ENCODE data around the gene SLC25A48. TPM values are rescaled to one million over a fixed set of nuclear protein-coding genes. Genes with fewer than 3 reads are reported as not detected.

Gene SLC25A48
- total RNA-seq, 1 experiment from 2014 or later, result not detected

DNA sequence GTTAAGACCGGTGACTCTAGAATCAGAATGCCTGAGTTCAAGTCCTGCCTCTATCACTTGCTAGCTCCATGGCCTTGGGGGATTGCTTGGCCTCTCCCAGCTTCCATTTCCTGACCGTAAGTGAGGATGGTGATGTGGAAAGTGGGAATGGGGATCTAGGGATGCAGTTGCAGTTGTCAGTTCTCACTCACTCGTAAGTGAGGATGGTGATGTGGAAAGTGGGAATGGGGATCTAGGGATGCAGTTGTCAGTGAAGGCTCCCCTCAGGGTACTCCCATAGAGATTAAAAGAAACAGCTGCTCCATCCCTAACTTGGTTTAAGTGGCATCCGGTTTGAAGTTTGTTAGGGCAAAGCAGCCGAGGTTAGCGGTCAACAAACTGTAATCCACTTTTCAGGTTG, 64.2 kb downstream of the SLC25A48 start:
- CTCF ChIA-PET, result no interaction called here
- POLR2A ChIA-PET (ENCODE audit: unreplicated experiment), result no interaction called here
- Histone ChIP-seq H3K4me1 (replicated peaks; ENCODE audit: insufficient read depth) (peaks cover 10% of the 10 kb centered on the region), H3K9me3 (ENCODE audit: insufficient read depth, low read depth) (no peaks in the 10 kb centered on the region), H3K36me3 (ENCODE audit: low read depth) (no peaks in the 10 kb centered on the region), H3K4me2 (no peak overlapping the region), H3K27ac (no peak overlapping the region), H3K27me3 (ENCODE audit: insufficient read depth, low read depth) (peaks cover 28% of the 10 kb centered on the region; the same call in 1 of the 2 replicates), H3F3A (ENCODE audit: insufficient read depth, low read depth) (no peaks in the 10 kb centered on the region), H2AFZ (no peak overlapping the region), H4K20me1 (ENCODE audit: insufficient read depth) (no peaks in the 10 kb centered on the region), H3K79me2 (ENCODE audit: low read depth) (no peaks in the 10 kb centered on the region), H3K9me2 (ENCODE audit: insufficient read depth) (no peaks in the 10 kb centered on the region), H3K4me3 (no peak overlapping the region)
- no peak for DNase-seq
- BruUV-seq (replicated peaks), result no TSS peak
- intact Hi-C loops (cut with micrococcal nuclease; ENCODE audit: unreplicated experiment), result no loop called here
- TF ChIP-seq EZH2 (IDR thresholded peaks at IDR 0.05; ENCODE audit: low read depth), result no peak
- no peak for TF ChIP-seq CTCF (conservative IDR thresholded peaks at IDR 0.05)

GRCh38 chr5:135900276-135900675, 65.8 kb downstream of the SLC25A48 start:
- ChIA-PET CTCF (no interaction called here), POLR2A (ENCODE audit: unreplicated experiment) (no interaction called here)
- TF ChIP-seq CTCF (conservative IDR thresholded peaks at IDR 0.05) (no peak), EZH2 (IDR thresholded peaks at IDR 0.05; ENCODE audit: low read depth) (no peak)
- no peaks in the 10 kb centered on the region for H3K36me3 ChIP-seq (ENCODE audit: low read depth)
- H3K9me3 ChIP-seq (ENCODE audit: insufficient read depth, low read depth), result no peaks in the 10 kb centered on the region
- no peak overlapping the region for H3K4me3 ChIP-seq
- H3K4me2 ChIP-seq, result no peak overlapping the region
- DNase-seq, result no peak
- H4K20me1 ChIP-seq (ENCODE audit: insufficient read depth), result no peaks in the 10 kb centered on the region
- no peaks in the 10 kb centered on the region for H3K9me2 ChIP-seq (ENCODE audit: insufficient read depth)
- peaks cover 28% of the 10 kb centered on the region; the same call in 1 of the 2 replicates for H3K27me3 ChIP-seq (ENCODE audit: insufficient read depth, low read depth)
- no peak overlapping the region for H2AFZ ChIP-seq
- no peak overlapping the region for H3K27ac ChIP-seq
- intact Hi-C loops (cut with micrococcal nuclease; ENCODE audit: unreplicated experiment), result no loop called here
- H3F3A ChIP-seq (ENCODE audit: insufficient read depth, low read depth), result no peaks in the 10 kb centered on the region
- peaks cover 3% of the 10 kb centered on the region for H3K4me1 ChIP-seq (replicated peaks; ENCODE audit: insufficient read depth)
- H3K79me2 ChIP-seq (ENCODE audit: low read depth), result no peaks in the 10 kb centered on the region
- no TSS peak for BruUV-seq (replicated peaks)

GRCh38 chr5:135901633-135902032, 67.2 kb downstream of the SLC25A48 start:
- Histone ChIP-seq H3K79me2 (ENCODE audit: low read depth) (no peaks in the 10 kb centered on the region), H3K4me1 (replicated peaks; ENCODE audit: insufficient read depth) (no peaks in the 10 kb centered on the region), H4K20me1 (ENCODE audit: insufficient read depth) (no peaks in the 10 kb centered on the region), H3K4me2 (no peak overlapping the region), H3K36me3 (ENCODE audit: low read depth) (no peaks in the 10 kb centered on the region), H3K9me2 (ENCODE audit: insufficient read depth) (no peaks in the 10 kb centered on the region), H3K9me3 (ENCODE audit: insufficient read depth, low read depth) (no peaks in the 10 kb centered on the region), H3F3A (ENCODE audit: insufficient read depth, low read depth) (no peaks in the 10 kb centered on the region), H3K27ac (no peak overlapping the region), H3K4me3 (no peak overlapping the region), H2AFZ (no peak overlapping the region), H3K27me3 (ENCODE audit: insufficient read depth, low read depth) (peaks cover 33% of the 10 kb centered on the region; the same call in 1 of the 2 replicates)
- CTCF ChIA-PET, result no interaction called here
- intact Hi-C loops (cut with micrococcal nuclease; ENCODE audit: unreplicated experiment), result no loop called here
- no peak for TF ChIP-seq CTCF (conservative IDR thresholded peaks at IDR 0.05)
- no peak for TF ChIP-seq EZH2 (IDR thresholded peaks at IDR 0.05; ENCODE audit: low read depth)
- no TSS peak for BruUV-seq (replicated peaks)
- POLR2A ChIA-PET (ENCODE audit: unreplicated experiment), result no interaction called here
- DNase-seq, result no peak
